Memory B cell (primary cell): ENCODE data around the gene TAF7.

Experiments used
- ATAC-seq: fragments of 150-1000 bp; cut with Tn5 transposase; 2 replicates; pipeline ENCODE4 v1.10.0; 2021; ENCODE audit warnings: low read depth, mild to moderate bottlenecking, moderate library complexity
- DNase-seq, 2 donors: peaks; one replicate each; pipeline ENCODE4 v3.0.0; 2022; ENCODE audit warnings: low spot score in 2 of 2
- H3K27ac Mint-ChIP-seq: one replicate; pipeline ENCODE4 v1.8.0; 2022; ENCODE audit warnings: mild to moderate bottlenecking, moderate library complexity, mixed read lengths
- H3K27me3 Mint-ChIP-seq: one replicate; pipeline ENCODE4 v1.8.0; 2022; ENCODE audit warnings: mixed read lengths
- H3K36me3 Mint-ChIP-seq: one replicate; pipeline ENCODE4 v1.8.0; 2022; ENCODE audit warnings: mild to moderate bottlenecking, mixed read lengths
- H3K4me1 Mint-ChIP-seq: one replicate; pipeline ENCODE4 v1.8.0; 2022; ENCODE audit warnings: mixed read lengths
- H3K4me3 Mint-ChIP-seq: one replicate; pipeline ENCODE4 v1.8.0; 2022; ENCODE audit warnings: mild to moderate bottlenecking, moderate library complexity, mixed read lengths
- H3K9me3 Mint-ChIP-seq: one replicate; pipeline ENCODE4 v1.8.0; 2022; ENCODE audit warnings: mixed read lengths

The TAF7 gene, protein sequence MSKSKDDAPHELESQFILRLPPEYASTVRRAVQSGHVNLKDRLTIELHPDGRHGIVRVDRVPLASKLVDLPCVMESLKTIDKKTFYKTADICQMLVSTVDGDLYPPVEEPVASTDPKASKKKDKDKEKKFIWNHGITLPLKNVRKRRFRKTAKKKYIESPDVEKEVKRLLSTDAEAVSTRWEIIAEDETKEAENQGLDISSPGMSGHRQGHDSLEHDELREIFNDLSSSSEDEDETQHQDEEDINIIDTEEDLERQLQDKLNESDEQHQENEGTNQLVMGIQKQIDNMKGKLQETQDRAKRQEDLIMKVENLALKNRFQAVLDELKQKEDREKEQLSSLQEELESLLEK

DNA sequence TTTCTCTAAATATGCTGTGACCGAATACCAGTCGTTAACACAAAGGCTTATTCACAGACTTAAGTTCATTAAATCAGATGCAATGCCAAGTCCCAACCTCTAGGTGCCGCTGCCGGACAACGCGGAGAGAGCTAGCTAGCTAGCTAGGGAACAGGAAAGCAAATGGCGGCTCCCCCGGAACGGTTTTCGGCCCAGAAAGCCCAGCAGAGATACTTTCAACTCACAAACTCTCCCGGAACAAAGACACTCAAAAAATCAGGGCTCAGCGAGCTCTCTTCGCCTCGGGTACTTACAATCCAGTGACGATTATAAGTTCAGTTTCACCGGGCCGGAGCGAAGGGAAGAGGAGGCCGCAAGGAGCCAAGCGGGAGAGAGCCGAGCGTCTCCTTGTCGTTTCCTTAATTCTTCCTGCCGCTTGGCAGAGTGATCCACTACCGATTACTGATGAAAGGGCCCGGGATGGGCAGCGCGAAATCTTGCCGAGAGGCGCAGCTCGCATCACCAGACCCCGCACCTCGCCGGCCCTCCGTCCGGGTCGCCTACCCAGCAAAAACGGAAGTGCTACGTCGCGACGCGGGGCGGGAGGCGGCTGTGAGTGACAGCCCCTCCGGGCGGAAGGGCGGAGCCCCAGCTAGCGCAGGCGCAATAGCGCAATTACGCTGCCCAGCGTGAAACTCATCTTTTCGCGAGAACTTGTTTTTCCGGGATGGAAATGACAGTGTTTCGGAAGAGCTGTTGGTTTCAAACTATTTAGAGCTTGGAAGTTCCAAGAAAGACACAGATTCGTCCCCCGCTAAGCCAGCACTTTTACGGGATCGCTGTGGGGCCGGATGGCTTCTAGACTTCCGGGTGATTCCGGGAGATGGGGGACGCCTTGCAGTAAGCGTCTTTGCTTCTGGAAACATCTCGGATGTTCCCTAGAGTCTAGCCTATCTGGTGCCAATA is at the start of gene TAF7:
TAF7 (minus strand) TSS at position 560 of the 945 bp plus-strand sequence. CDS start 740 bp downstream, outside the sequence.
- peaks cover 12% of the 10 kb centered on the region for H3K4me1 Mint-ChIP-seq
- ATAC-seq (peak; percentile 88), DNase-seq (peak; percentile 92 to 94)
- H3K4me3 Mint-ChIP-seq = peak within 1 kb of the TSS; percentile 98
- peaks cover 14% of the 10 kb centered on the region for H3K9me3 Mint-ChIP-seq
- peaks cover 25% of the 10 kb centered on the region for H3K36me3 Mint-ChIP-seq
- peaks cover 2% of the 10 kb centered on the region for H3K27me3 Mint-ChIP-seq
- H3K27ac Mint-ChIP-seq = peak within 1 kb of the TSS; percentile 100

DNA sequence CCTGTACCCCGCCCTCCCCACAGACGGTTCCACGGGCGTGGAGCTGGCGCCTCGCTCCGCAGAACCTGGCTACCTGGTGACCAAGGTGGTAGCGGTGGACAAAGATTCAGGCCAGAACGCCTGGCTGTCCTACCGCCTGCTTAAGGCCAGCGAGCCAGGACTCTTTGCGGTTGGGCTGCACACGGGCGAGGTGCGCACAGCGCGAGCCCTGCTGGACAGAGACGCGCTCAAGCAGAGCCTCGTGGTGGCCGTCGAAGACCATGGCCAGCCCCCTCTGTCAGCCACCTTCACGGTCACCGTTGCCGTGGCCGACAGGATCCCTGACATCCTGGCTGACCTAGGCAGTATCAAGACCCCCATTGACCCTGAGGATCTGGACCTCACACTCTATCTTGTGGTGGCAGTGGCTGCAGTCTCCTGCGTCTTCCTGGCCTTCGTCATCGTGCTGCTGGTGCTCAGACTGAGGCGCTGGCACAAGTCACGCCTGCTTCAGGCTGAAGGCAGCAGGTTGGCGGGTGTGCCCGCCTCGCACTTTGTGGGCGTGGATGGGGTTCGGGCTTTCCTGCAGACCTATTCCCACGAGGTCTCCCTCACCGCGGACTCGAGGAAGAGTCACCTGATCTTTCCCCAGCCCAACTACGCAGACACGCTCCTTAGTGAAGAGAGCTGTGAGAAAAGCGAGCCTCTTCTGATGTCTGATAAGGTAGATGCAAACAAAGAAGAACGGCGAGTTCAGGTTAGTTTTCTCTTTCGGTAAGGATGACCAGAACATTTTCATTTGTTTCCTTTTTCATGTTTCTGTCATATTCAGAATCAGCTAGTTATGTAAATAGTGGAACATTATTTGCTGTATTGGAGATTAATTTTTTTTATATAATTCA is 45.7 kb upstream of the TAF7 start:
- Mint-ChIP-seq H3K9me3 (peaks cover 12% of the 10 kb centered on the region), H3K27me3 (peaks cover 16% of the 10 kb centered on the region), H3K27ac (no peak overlapping the region), H3K4me1 (peaks cover 5% of the 10 kb centered on the region), H3K4me3 (no peak overlapping the region), H3K36me3 (peaks cover 6% of the 10 kb centered on the region)
- DNase-seq = no peak
- ATAC-seq = no peak

DNA sequence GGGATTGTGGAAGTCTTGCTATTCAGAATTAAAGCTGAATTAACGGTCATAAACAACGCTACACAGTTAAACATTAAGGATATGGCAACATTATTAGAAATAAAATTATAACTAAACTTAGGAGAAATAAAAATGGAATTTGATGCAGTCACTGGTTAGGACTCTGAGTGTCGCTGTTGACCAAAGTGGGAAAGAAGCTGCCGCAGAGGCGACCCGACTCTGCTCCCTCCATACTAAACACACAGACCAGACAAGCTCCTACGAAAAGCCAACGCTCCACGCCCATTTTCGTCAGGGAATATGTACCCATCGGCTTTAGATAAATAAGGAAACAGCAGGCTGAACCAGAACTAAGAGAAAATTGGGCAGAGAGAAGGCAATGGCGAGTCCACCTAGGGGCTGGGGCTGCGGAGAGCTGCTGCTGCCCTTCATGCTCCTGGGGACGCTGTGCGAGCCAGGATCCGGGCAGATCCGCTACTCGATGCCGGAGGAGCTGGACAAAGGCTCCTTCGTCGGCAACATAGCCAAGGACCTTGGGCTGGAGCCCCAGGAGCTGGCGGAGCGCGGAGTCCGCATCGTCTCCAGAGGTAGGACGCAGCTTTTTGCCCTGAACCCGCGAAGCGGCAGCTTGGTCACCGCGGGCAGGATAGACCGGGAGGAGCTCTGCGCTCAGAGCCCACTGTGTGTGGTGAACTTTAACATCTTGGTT is 43.5 kb upstream of the TAF7 start, which contains the start of gene PCDHGA5:
PCDHGA5 (plus strand) TSS at position 211 of the 709 bp plus-strand sequence; CDS start at position 380, 169 bp downstream.
- Mint-ChIP-seq H3K36me3 (peaks cover 5% of the 10 kb centered on the region), H3K27me3 (peaks cover 15% of the 10 kb centered on the region), H3K27ac (no peak within 1 kb of the TSS), H3K4me3 (no peak within 1 kb of the TSS), H3K4me1 (peaks cover 2% of the 10 kb centered on the region), H3K9me3 (peaks cover 11% of the 10 kb centered on the region)
- ATAC-seq (no peak), DNase-seq (no peak)

DNA sequence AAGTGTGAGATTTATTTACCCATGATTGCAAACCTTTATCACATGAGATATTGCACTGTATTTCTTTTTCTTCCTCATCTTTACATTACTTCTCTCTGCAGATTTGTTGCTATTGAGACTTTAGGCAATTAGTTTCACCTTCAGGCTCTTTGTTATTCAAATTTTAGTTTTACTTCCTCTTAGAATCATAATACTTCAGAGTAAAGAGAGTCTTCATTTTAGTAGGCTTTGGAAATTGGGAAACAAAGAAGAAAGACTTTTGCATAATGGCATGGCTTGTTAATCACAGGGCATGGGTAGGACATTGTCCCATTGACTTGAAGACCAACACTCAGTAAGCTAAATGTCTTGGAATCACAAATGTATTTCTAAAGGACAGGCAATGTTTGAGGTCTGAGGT is 42.1 kb upstream of the TAF7 start:
- H3K4me3 Mint-ChIP-seq = peak overlapping the region; percentile 52
- H3K9me3 Mint-ChIP-seq = peaks cover 15% of the 10 kb centered on the region

DNA sequence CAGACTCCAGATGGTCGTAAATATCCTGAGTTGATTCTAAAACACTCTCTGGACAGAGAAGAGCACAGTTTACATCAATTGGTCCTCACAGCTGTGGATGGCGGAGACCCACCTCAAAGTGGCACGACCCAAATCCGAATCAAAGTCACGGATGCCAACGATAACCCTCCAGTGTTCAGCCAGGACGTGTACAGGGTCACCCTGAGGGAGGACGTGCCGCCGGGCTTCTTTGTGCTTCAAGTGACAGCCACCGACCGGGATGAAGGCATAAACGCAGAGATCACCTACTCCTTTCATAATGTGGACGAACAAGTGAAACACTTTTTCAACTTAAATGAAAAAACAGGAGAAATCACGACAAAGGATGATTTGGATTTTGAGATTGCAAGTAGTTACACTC is 40.1 kb upstream of the TAF7 start:
- no peak for ATAC-seq
- Mint-ChIP-seq H3K9me3 (peaks cover 17% of the 10 kb centered on the region), H3K27ac (no peak overlapping the region), H3K27me3 (peaks cover 23% of the 10 kb centered on the region), H3K36me3 (peaks cover 5% of the 10 kb centered on the region), H3K4me1 (peaks cover 2% of the 10 kb centered on the region), H3K4me3 (no peak overlapping the region)
- no peak for DNase-seq

More for the DNA sequence above, 42.1 kb upstream of the TAF7 start:
- peaks cover 19% of the 10 kb centered on the region for H3K27me3 Mint-ChIP-seq
- H3K27ac Mint-ChIP-seq = peak overlapping the region; percentile 60
- DNase-seq = no peak
- no peak for ATAC-seq
- peaks cover 5% of the 10 kb centered on the region for H3K36me3 Mint-ChIP-seq
- H3K4me1 Mint-ChIP-seq = peaks cover 2% of the 10 kb centered on the region

DNA sequence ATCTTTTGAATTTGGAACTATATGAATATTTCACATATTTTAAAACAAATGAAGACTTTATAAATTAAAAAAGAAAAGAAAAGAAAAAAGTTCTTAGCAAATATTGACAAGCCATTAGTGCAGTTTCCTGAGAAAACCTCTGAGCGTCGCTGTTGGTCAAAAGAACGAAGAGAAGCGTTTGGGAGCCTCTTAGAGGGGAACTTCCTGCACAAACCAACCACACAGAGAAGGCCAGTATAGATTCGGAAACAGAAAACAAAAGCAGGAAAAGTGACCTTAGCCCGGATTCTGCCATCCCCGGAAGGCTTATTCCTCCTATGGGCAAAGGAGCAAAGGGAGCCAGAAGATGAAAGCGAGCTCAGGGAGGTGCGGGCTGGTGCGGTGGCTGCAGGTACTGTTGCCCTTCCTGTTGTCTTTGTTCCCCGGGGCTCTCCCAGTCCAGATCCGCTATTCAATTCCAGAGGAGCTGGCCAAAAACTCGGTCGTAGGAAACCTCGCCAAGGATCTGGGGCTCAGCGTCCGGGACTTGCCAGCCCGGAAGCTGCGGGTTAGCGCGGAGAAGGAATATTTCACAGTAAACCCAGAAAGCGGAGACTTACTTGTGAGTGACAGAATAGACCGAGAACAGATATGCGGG is 39.3 kb upstream of the TAF7 start, which contains the start of gene PCDHGB2:
PCDHGB2 (plus strand) TSS at position 205 of the 637 bp plus-strand sequence; CDS start at position 347, 142 bp downstream.
- Mint-ChIP-seq H3K27ac (peak within 1 kb of the TSS; percentile 85), H3K27me3 (peaks cover 17% of the 10 kb centered on the region), H3K4me3 (peak within 1 kb of the TSS; percentile 89), H3K36me3 (peaks cover 5% of the 10 kb centered on the region), H3K9me3 (peaks cover 17% of the 10 kb centered on the region), H3K4me1 (peaks cover 2% of the 10 kb centered on the region)
- peak; percentile 54 for ATAC-seq
- DNase-seq = no peak

DNA sequence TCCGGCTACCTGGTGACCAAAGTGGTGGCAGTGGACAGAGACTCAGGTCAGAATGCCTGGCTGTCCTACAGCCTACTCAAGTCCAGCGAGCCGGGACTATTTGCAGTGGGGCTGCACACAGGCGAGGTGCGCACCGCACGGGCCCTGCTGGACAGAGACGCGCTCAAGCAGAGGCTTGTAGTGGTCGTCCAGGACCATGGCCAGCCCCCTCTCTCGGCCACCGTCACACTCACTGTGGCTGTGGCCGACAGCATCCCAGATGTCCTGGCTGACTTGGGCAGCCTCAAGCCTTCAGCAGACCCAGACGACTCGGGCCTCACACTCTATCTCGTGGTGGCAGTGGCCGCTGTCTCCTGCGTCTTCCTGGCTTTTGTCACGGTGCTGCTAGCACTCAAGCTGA is 36.4 kb upstream of the TAF7 start:
- peaks cover 24% of the 10 kb centered on the region for H3K27me3 Mint-ChIP-seq
- H3K9me3 Mint-ChIP-seq = peaks cover 15% of the 10 kb centered on the region
- no peaks in the 10 kb centered on the region for H3K4me1 Mint-ChIP-seq
- H3K36me3 Mint-ChIP-seq = peaks cover 4% of the 10 kb centered on the region
- H3K27ac Mint-ChIP-seq = no peak overlapping the region
- DNase-seq = no peak
- ATAC-seq = no peak
- no peak overlapping the region for H3K4me3 Mint-ChIP-seq

DNA sequence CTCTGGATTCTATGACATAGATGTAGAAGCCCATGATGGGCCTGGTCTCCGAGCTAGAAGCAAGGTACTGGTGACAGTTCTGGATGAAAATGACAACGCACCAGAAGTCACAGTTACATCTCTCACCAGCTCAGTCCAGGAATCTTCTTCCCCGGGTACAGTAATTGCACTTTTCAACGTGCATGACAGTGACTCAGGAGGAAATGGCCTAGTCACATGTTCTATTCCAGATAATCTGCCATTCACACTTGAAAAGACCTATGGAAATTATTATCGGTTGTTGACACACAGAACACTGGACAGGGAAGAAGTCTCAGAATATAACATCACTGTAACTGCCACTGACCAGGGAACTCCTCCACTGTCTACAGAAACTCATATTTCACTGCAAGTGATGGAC is 35.5 kb upstream of the TAF7 start:
- H3K9me3 Mint-ChIP-seq = peaks cover 15% of the 10 kb centered on the region
- ATAC-seq = no peak
- H3K27ac Mint-ChIP-seq = no peak overlapping the region
- peaks cover 4% of the 10 kb centered on the region for H3K36me3 Mint-ChIP-seq
- no peak for DNase-seq
- H3K4me1 Mint-ChIP-seq = no peaks in the 10 kb centered on the region
- H3K27me3 Mint-ChIP-seq = peaks cover 24% of the 10 kb centered on the region
- H3K4me3 Mint-ChIP-seq = no peak overlapping the region

DNA sequence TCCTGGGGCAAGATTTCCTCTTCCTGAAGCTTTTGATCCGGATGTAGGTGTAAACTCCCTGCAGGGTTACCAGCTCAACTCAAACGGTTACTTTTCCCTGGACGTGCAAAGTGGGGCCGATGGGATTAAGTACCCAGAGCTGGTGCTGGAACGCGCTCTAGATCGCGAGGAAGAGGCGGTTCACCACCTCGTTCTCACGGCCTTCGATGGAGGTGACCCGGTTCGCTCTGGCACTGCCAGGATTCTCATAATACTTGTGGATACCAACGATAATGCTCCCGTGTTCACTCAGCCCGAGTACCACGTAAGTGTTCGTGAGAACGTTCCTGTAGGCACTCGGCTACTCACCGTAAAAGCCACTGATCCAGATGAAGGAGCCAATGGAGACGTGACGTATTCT is 35.1 kb upstream of the TAF7 start:
- Mint-ChIP-seq H3K27ac (no peak overlapping the region), H3K4me1 (no peaks in the 10 kb centered on the region), H3K36me3 (peaks cover 4% of the 10 kb centered on the region), H3K4me3 (no peak overlapping the region), H3K9me3 (peaks cover 15% of the 10 kb centered on the region), H3K27me3 (peaks cover 24% of the 10 kb centered on the region)
- no peak for DNase-seq
- no peak for ATAC-seq

DNA sequence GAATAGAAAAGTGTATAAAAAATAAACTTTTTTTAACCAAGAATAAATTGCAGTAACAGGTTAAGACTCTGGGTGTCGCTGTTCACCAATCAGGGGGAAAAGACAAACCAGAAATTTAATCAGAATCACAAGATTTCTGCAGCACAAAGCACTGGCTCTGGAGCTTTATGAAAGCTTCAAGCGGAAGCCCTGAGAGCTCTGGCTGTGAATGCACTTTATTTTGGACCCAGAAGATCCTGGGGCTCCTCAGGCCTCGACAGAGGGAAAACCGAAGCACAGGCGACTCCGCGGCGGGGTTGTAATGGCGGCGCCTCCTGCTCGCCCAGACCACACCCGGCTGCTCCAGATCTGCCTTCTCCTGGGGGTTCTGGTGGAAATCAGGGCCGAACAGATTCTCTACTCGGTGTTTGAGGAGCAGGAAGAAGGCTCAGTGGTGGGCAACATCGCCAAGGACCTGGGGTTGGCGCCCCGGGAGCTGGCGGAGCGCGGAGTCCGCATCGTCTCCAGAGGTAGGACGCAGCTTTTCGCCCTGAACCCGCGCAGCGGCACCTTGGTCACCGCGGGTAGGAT is 34.4 kb upstream of the TAF7 start, which contains the start of gene PCDHGA4:
PCDHGA4 (plus strand) TSS at position 122 of the 570 bp plus-strand sequence; CDS start at position 209, 87 bp downstream.
- no peak for DNase-seq
- Mint-ChIP-seq H3K27me3 (peaks cover 26% of the 10 kb centered on the region), H3K36me3 (peaks cover 4% of the 10 kb centered on the region), H3K4me1 (no peaks in the 10 kb centered on the region), H3K9me3 (peaks cover 16% of the 10 kb centered on the region), H3K4me3 (no peak within 1 kb of the TSS), H3K27ac (no peak within 1 kb of the TSS)
- ATAC-seq = no peak

DNA sequence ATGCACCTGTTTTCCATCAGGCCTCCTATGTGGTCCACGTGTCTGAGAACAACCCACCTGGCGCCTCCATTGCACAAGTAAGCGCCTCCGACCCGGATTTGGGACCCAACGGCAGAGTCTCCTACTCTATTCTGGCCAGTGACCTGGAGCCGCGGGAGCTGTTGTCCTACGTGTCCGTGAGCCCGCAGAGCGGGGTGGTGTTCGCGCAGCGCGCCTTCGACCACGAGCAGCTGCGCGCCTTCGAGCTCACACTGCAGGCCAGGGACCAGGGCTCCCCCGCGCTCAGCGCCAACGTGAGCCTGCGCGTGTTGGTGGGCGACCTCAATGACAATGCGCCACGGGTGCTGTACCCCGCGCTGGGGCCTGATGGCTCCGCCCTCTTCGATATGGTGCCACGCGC is 31.0 kb upstream of the TAF7 start:
- DNase-seq = no peak
- no peak for ATAC-seq
- Mint-ChIP-seq H3K4me1 (no peaks in the 10 kb centered on the region), H3K9me3 (peaks cover 14% of the 10 kb centered on the region), H3K27ac (no peak overlapping the region), H3K36me3 (peaks cover 3% of the 10 kb centered on the region), H3K4me3 (no peak overlapping the region), H3K27me3 (peaks cover 24% of the 10 kb centered on the region)

DNA sequence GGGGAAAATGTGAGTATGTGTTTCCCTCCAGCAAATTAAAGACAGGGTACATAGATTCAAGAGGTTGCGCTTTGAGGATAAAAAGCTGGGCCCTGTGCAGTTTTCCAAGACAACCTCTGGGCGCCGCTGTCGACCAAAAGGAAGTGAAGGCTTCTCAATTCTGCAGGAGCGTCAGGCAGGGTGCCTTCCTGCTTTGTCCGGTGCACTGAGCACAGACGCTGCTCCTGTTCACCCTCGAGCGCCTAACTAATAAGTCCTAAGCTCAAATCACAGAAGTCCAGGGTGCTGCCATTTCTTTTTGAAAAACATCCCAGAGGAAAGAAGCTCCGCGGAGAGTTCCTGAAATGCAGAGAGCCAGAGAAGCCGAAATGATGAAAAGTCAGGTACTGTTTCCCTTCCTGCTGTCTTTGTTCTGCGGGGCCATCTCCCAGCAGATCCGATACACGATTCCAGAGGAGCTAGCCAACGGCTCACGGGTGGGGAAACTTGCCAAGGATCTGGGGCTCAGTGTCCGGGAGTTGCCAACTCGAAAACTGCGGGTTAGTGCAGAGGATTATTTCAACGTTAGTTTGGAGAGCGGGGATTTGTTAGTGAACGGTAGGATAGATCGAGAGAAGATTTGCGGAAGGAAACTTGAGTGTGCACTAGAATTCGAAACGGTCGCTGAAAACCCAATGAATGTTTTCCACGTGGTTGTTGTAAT is 29.5 kb upstream of the TAF7 start, which contains the start of gene PCDHGB1:
PCDHGB1 (plus strand) TSS at position 183 of the 703 bp plus-strand sequence; CDS start at position 345, 162 bp downstream.
- Mint-ChIP-seq H3K4me1 (no peaks in the 10 kb centered on the region), H3K4me3 (peak within 1 kb of the TSS; percentile 54), H3K27ac (no peak within 1 kb of the TSS), H3K9me3 (peaks cover 16% of the 10 kb centered on the region), H3K36me3 (peaks cover 3% of the 10 kb centered on the region), H3K27me3 (peaks cover 22% of the 10 kb centered on the region)
- DNase-seq (no peak), ATAC-seq (peak; percentile 50)
